ENCODE data around the gene FGF14. TPM values are rescaled to one million over a fixed set of nuclear protein-coding genes. Genes with fewer than 3 reads are reported as not detected.
"Not testable (repeated sequence)": the region's sequence is repeated elsewhere in the genome, so short reads cannot be mapped to it uniquely, and the experiment has no call there.

The FGF14 gene
- total RNA-seq, 2 experiments from 2014 or later, result not detected

GRCh38 chr13:102011455-102011854 is 390.4 kb downstream of the FGF14 start:
- H3K27me3 Mint-ChIP-seq, POLR2A ChIA-PET, H3K4me1 Mint-ChIP-seq: not testable (repeated sequence)

GRCh38 chr13:102003848-102004570 is 397.8 kb downstream of the FGF14 start:
- no peaks in the 10 kb centered on the region for H3K9me3 Mint-ChIP-seq
- DNase-seq, result no peak
- no peaks in the 10 kb centered on the region for H3K27me3 Mint-ChIP-seq
- no peak overlapping the region for H3K4me3 Mint-ChIP-seq
- H3K4me1 Mint-ChIP-seq, result no peaks in the 10 kb centered on the region
- ChIA-PET CTCF (no interaction called here), POLR2A (no interaction called here)
- no peak overlapping the region for H3K27ac Mint-ChIP-seq
- no peaks in the 10 kb centered on the region for H3K36me3 Mint-ChIP-seq (ENCODE audit: low read depth)

More at GRCh38 chr13:102011455-102011854, 390.4 kb downstream of the FGF14 start:
- H3K27ac Mint-ChIP-seq; H3K9me3 Mint-ChIP-seq; H3K4me3 Mint-ChIP-seq; DNase-seq; H3K36me3 Mint-ChIP-seq (ENCODE audit: low read depth); CTCF ChIA-PET: not testable (repeated sequence)

- Mint-ChIP-seq H3K36me3 (ENCODE audit: low read depth) (no peaks in the 10 kb centered on the region), H3K4me1 (no peaks in the 10 kb centered on the region), H3K9me3 (no peaks in the 10 kb centered on the region), H3K27ac (no peak overlapping the region), H3K4me3 (no peak overlapping the region), H3K27me3 (no peaks in the 10 kb centered on the region)
- no peak for DNase-seq
- ChIA-PET CTCF (no interaction called here), POLR2A (no interaction called here)
Measured at GRCh38 chr13:102002287-102002686, 399.6 kb downstream of the FGF14 start.

- Mint-ChIP-seq H3K27ac (no peak overlapping the region), H3K4me1 (no peaks in the 10 kb centered on the region), H3K4me3 (no peak overlapping the region), H3K27me3 (no peaks in the 10 kb centered on the region), H3K9me3 (no peaks in the 10 kb centered on the region), H3K36me3 (ENCODE audit: low read depth) (no peaks in the 10 kb centered on the region)
- ChIA-PET CTCF (no interaction called here), POLR2A (no interaction called here)
- no peak for DNase-seq
Measured at GRCh38 chr13:102000764-102001163, 401.1 kb downstream of the FGF14 start.

- POLR2A ChIA-PET, result no interaction called here
- Mint-ChIP-seq H3K4me3 (no peak overlapping the region), H3K27me3 (no peaks in the 10 kb centered on the region), H3K27ac (no peak overlapping the region), H3K36me3 (ENCODE audit: low read depth) (no peaks in the 10 kb centered on the region), H3K4me1 (no peaks in the 10 kb centered on the region), H3K9me3 (no peaks in the 10 kb centered on the region)
- DNase-seq, result no peak
- CTCF ChIA-PET, result no interaction called here
Measured at GRCh38 chr13:101998129-101998528, 403.7 kb downstream of the FGF14 start.

GRCh38 chr13:101996954-101997353 is 404.9 kb downstream of the FGF14 start:
- Mint-ChIP-seq H3K27ac (no peak overlapping the region), H3K27me3 (no peaks in the 10 kb centered on the region), H3K9me3 (no peaks in the 10 kb centered on the region), H3K4me3 (no peak overlapping the region), H3K4me1 (no peaks in the 10 kb centered on the region), H3K36me3 (ENCODE audit: low read depth) (no peaks in the 10 kb centered on the region)
- ChIA-PET CTCF (no interaction called here), POLR2A (no interaction called here)
- no peak for DNase-seq

- Mint-ChIP-seq H3K9me3 (no peaks in the 10 kb centered on the region), H3K4me3 (no peak overlapping the region), H3K27me3 (no peaks in the 10 kb centered on the region), H3K36me3 (ENCODE audit: low read depth) (no peaks in the 10 kb centered on the region), H3K27ac (no peak overlapping the region), H3K4me1 (no peaks in the 10 kb centered on the region)
- no peak for DNase-seq
- POLR2A ChIA-PET, result no interaction called here
- CTCF ChIA-PET, result no interaction called here
Measured at GRCh38 chr13:101989798-101990350, 412.0 kb downstream of the FGF14 start.

- no peak overlapping the region for H3K4me3 Mint-ChIP-seq
- no peaks in the 10 kb centered on the region for H3K4me1 Mint-ChIP-seq
- no peak for DNase-seq
- no peaks in the 10 kb centered on the region for H3K9me3 Mint-ChIP-seq
- ChIA-PET POLR2A (no interaction called here), CTCF (no interaction called here)
- H3K27ac Mint-ChIP-seq, result no peak overlapping the region
- no peaks in the 10 kb centered on the region for H3K27me3 Mint-ChIP-seq
- H3K36me3 Mint-ChIP-seq (ENCODE audit: low read depth), result no peaks in the 10 kb centered on the region
Measured at GRCh38 chr13:101988140-101988539, 413.7 kb downstream of the FGF14 start.

GRCh38 chr13:101986316-101986715 is 415.5 kb downstream of the FGF14 start:
- ChIA-PET CTCF (no interaction called here), POLR2A (no interaction called here)
- Mint-ChIP-seq H3K9me3 (no peaks in the 10 kb centered on the region), H3K4me3 (no peak overlapping the region), H3K36me3 (ENCODE audit: low read depth) (no peaks in the 10 kb centered on the region), H3K4me1 (no peaks in the 10 kb centered on the region), H3K27me3 (no peaks in the 10 kb centered on the region), H3K27ac (no peak overlapping the region)
- no peak for DNase-seq

- CTCF ChIA-PET, result no interaction called here
- no peaks in the 10 kb centered on the region for H3K36me3 Mint-ChIP-seq (ENCODE audit: low read depth)
- no peaks in the 10 kb centered on the region for H3K4me1 Mint-ChIP-seq
- H3K27me3 Mint-ChIP-seq, result no peaks in the 10 kb centered on the region
- no peak overlapping the region for H3K27ac Mint-ChIP-seq
- H3K4me3 Mint-ChIP-seq, result no peak overlapping the region
- POLR2A ChIA-PET, result no interaction called here
- no peak for DNase-seq
- H3K9me3 Mint-ChIP-seq, result no peaks in the 10 kb centered on the region
Measured at GRCh38 chr13:101985321-101985720, 416.5 kb downstream of the FGF14 start.

- no peak for DNase-seq
- H3K9me3 Mint-ChIP-seq, result no peaks in the 10 kb centered on the region
- no peak overlapping the region for H3K4me3 Mint-ChIP-seq
- CTCF ChIA-PET, result interaction anchor here (1.0 kb wide), 1 partner anchor 16 kb away, joined by 3 read pairs; no protein-coding TSS in a partner anchor
- H3K27me3 Mint-ChIP-seq, result no peaks in the 10 kb centered on the region
- POLR2A ChIA-PET, result no interaction called here
- no peak overlapping the region for H3K27ac Mint-ChIP-seq
- no peaks in the 10 kb centered on the region for H3K4me1 Mint-ChIP-seq
- H3K36me3 Mint-ChIP-seq (ENCODE audit: low read depth), result no peaks in the 10 kb centered on the region
Measured at GRCh38 chr13:101982903-101983302, 418.9 kb downstream of the FGF14 start.

- Mint-ChIP-seq H3K4me3 (no peak overlapping the region), H3K36me3 (ENCODE audit: low read depth) (no peaks in the 10 kb centered on the region)
Measured at GRCh38 chr13:101979825-101980224, 422.0 kb downstream of the FGF14 start.

GRCh38 chr13:101978552-101979315 is 423.1 kb downstream of the FGF14 start:
- Mint-ChIP-seq H3K4me1 (no peaks in the 10 kb centered on the region), H3K9me3 (no peaks in the 10 kb centered on the region), H3K27ac (no peak overlapping the region), H3K4me3 (no peak overlapping the region), H3K36me3 (ENCODE audit: low read depth) (no peaks in the 10 kb centered on the region), H3K27me3 (no peaks in the 10 kb centered on the region)
- CTCF ChIA-PET, result no interaction called here
- no peak for DNase-seq
- POLR2A ChIA-PET, result no interaction called here

More at GRCh38 chr13:101979825-101980224, 422.0 kb downstream of the FGF14 start:
- H3K9me3 Mint-ChIP-seq, result no peaks in the 10 kb centered on the region
- DNase-seq, result no peak
- no peaks in the 10 kb centered on the region for H3K4me1 Mint-ChIP-seq
- CTCF ChIA-PET, result no interaction called here
- no peaks in the 10 kb centered on the region for H3K27me3 Mint-ChIP-seq
- POLR2A ChIA-PET, result no interaction called here
- H3K27ac Mint-ChIP-seq, result no peak overlapping the region

Data from activated CD4-positive, alpha-beta T cell treated with anti-CD3 and anti-CD28 coated beads, Interleukin-2, amount 10 ng/mL, durations not matched to agents 7 days and 5 days (primary cell).